Kidney tubule cell (primary cell): ENCODE data around the gene BTAF1.
A peak's percentile ranks its signal among the peaks of the same experiment; 100 is the strongest.
"Not testable (repeated sequence)": the region's sequence is repeated elsewhere in the genome, so short reads cannot be mapped to it uniquely, and the experiment has no call there.

Source experiments
- DNase-seq: peaks from one replicate; pipeline ENCODE4 v3.0.0-alpha.2; 2018; ENCODE audit warnings: low spot score

The BTAF1 gene

DNA sequence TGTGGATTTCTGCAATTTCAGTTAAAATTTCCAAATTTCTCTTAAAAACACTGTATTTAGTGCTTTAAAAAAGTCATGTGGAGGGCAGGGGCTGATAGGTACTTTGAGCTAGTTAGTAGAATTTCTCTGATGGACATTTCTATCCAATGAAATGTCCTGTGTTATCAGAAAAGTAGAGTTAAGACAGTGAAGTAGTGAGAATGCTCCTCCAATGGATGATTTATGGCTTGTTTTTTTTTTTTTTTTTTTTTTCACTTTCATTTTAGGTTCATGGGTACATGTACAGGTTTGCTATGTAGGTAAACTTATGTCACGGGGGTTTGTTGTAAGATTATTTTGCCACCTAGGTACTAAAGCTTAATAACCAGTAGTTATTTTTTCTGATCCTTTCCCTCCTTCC is 55.0 kb downstream of the BTAF1 start:
- DNase-seq, result no peak

DNA sequence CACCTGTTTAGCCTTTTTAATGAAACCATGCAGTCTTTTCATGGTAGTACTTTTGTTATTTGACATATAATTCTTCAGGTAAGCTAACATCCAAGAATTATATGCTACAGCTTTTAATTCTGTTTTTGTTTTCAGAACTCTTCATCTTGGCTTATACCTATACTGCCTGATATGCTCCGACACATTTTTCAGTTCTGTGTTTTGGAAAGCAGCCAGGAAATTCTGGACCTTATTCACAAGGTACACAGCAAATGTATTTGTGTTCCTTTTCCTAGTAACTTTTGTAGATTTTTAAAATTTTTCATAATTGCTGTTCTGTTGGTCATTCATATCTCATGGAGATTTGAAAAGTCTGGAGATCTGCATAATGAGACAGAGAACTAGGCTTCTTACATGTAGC is 56.7 kb downstream of the BTAF1 start:
- DNase-seq, result no peak

DNA sequence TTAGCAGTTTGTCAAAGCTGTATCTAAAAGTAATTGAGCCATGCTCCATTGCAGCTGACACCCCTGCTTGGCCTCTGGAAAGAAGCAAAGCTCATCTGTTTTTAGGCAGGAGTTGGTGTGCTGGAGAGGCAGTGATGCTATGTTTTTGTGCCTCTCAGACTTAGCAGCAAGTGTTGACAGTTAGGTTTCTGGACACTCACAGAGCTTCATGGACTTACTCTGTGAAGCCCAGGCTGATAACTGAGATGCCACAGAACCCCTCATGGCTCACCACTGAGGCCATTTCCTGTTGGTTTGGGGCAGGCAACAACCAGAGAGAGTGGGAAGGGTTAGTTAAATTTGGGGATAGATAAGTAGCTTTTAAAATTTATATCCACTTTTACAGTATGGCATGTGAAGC is 59.8 kb downstream of the BTAF1 start:
- DNase-seq, result no peak

DNA sequence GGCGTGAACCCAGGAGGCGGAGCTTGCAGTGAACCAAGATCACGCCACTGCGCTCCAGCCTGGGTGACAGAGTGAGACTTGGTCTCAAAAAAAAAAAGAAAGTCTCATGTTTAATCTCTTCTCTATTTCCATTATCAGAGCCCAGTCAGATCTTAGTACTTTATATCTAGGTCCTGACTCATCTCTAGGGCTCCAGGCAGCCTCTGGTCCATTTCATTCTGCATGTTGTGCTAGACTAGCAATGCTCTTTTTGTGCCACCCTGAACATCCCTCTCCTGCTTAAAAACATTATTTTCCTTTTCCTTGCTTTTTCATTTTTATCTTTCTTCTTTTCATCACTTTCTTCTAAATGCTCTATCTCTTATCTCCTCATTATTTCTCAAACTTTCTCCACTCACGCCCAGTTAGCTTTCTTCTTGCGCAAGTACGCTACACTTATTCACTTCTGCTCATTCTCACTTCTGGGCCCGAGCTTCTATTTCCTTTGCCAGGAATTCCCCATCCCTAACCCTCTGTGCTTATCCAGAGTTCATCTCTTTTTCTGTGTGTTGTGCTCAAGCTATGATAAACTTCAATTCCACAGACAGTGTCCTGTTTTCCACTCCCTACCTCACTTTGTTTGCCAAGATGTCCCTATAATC is 63.9 kb downstream of the BTAF1 start:
- DNase-seq, result no peak

DNA sequence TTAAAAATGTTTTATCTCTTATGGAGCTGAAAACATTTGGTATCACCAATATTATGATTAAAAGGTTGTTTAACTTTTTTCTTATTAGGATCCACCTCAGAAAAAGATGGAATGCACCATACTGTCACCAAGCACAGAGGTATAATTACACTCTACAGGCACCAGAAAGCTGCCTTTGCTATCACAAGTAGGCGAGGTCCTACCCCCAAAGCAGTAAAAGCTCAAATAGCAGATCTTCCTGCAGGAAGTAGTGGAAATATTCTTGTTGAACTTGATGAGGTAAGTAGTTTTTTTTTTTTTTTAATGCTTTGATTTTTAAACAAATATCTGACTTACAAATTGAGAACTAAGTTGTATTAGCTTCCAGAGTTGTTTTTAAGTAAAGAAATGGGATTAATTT is 68.5 kb downstream of the BTAF1 start:
- DNase-seq, result no peak

DNA sequence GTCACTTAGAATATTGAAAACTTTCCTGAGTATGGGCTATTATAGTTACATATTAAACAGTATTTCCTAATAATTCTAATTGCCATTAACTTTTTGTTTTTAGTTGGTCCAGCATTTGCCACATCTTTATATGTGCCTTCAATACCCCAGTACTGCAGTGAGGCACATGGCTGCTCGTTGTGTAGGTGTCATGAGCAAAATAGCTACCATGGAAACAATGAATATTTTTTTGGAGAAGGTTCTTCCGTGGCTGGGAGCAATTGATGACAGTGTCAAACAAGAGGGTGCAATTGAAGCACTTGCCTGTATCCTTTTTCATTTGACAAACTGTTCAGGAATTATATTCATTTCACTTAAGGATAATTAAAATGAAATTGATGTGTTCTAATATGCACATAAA is 72.7 kb downstream of the BTAF1 start:
- no peak for DNase-seq

DNA sequence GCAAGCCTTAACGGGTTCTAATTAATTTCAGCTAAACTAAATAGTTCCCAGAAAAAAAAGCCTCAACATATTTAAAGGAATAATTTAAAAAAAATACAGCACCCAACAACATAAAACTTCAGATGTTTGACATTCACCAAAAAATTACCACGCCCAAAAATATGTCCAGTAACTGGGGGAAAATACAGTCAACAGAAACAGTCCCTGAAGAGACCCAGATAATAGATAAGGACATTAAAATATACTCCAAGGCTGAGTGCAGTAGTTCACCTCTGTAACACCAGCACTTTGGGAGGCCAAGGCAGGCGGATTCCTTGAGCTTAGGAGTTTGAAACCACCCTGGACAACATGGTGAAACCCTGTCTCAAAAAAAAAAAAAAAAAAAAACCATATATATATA is 78.0 kb downstream of the BTAF1 start:
- no peak for DNase-seq

DNA sequence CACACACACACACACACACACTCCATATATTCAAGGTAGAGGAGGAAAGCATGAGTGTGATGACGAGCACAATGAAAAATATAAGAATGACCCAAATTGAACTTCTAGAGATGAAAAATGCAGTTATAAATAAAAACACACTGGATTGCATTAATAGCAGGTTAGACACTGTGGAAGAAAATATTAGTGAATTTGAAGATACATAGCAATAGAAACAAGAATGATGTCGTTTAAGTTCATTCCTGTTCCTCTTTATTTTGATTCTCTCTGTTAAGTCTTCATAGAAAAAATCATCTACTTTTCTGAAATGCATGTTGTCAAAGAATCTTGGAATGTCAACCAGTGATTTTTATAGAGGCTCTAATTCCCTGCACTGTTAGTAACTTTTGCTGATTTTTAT is 78.4 kb downstream of the BTAF1 start:
- DNase-seq, result no peak

DNA sequence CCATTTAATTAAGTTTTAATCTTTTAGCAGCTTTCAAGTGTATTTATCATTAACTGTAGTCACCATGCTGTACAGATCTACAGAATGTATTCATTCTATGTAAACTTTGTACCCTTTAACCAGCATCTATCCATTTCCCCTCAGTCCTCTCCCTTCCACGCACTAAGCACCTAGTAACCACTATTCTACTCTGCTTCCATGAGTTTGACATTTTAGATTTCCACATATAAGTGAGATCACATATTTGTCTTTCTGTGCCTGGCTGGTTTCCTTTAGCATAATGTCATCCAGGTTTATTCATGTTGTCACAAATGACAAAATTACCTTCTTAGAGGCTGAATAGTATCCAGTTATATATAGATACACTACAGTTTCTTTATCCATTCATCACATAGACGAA is 79.7 kb downstream of the BTAF1 start:
- no peak for DNase-seq

DNA sequence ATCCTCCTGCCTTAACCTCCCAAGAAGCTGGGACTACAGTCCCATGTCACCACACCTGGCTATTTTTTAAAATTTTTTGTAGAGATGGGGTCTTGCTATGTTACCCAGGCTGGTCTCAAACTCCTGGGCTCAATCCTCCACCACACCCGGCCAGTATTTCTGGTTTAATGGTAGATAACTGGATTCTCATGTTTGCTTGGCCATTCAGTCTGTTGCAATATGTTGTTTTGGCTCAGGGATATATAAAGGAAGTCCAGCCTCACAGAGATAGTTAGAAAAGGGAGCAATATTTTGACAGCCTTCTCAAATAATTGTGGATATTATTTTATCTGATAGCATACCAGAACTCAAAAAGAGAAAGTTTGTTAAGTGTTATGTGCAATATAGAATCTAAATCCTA is 82.4 kb downstream of the BTAF1 start:
- no peak for DNase-seq

DNA sequence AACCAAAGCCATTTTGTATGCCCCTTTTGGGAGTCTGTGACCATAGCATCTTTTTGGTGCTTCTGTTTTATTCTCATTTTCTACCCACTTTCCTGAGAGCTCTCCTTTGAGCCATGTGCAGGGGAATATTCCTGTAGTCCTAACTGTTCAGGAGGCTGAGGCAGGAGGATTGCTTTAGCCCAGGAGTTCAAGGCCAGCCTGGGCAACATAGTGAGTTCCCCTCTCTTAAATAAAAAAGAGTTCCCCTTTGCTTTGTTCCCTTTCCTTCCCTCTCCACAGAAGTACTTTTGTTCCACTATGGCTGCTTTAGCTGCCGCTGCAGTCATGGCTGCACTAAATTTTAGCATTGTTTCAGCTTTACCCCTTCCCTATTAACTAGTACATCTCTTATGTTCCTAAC is 85.9 kb downstream of the BTAF1 start:
- no peak for DNase-seq

DNA sequence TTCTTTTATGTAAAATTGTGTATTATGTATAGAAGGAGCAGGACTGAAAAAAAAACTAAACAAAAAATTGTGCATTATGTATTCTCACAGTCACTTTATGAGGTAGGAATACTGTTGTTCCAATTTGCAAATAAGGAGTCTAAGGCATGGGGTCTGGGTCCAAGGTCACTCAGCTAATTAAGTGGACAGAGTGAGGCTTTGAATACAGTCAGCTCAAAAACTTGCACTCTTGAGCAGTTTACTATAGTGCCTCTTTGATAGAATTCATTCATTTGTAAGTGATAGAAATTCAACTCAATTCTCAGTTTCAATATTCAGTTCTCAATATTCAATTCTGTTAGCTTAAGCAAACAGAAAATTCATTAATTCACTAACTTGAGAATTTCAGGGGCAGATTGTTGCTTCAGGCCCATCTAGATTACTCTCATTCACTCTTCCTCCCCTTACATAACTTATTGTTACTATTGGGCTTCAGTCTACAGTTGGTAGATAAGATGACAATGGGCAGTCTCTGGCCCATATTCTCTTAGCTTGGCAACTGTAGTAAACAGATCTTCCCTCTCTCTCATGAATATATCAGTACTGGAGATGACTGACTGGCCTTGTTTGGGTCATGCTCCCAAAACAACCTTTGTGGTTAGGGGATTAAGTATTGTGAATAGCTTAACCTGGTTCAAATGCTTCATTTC is 86.6 kb downstream of the BTAF1 start:
- peak; percentile 44 for DNase-seq

DNA sequence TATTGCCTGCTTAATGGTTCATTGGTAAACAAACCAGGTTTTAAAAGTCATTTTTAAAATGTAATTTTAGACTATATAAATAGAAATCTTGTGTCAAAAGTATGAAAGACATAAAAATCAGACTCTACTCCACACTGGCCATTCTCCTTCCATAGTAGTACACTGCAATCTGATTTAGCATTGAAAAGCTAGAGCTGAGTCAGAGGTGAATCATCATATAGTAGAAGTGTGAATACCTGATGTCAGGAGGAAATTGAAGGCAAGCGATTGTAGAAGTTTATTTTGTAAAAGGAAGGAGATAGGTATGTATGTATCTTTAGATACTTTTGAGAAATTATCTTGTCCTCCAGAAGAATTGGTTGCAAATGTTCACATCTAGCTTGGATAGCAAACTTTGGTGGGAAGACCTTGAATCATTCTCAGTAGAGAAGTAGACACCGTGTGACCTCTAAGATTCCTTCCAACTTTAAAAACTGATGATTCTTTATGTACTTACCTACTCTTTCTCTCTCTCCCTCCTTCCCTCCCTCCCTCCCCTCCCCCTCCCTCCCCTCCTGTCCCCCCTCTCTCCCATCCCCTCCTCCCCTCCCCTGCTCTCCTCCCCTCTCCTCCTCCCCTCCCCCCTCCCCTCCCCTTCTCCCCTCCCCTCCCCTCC is 88.1 kb downstream of the BTAF1 start:
- DNase-seq, result peak; percentile 79

DNA sequence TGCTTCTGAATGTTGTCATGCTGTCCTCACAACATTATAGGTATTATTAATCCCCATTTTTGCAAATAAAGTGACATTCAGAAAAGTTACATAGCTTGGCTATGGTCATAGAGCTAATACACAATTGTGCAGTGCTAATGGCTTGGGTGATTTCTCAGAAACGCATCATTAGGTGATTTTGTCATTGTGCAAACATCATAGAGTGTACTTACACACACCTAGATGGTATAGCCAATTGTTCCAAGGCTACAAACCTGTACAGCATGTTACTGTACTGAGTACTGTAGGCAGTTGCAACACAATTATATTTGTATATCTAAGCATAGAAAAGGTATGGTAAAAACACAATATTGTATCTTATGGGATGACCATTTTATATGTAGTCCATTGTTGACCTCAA is 91.0 kb downstream of the BTAF1 start:
- no peak for DNase-seq

DNA sequence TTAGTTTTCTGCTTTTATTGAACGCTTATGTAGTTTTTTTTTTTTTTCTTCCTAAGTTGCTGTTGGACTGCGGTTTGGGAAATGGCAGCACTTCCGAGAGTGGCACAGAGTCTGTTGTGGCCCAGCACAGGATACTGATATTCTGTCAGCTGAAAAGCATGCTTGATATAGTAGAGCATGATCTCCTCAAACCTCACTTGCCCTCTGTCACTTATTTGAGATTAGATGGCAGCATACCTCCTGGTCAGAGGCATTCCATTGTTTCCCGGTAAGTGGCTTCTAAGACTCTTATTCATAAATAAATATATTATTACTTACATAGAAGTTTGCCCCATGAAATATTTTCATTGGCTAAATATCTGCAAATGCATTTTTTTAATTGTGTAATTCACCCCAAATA is 101.1 kb downstream of the BTAF1 start:
- no peak for DNase-seq

DNA sequence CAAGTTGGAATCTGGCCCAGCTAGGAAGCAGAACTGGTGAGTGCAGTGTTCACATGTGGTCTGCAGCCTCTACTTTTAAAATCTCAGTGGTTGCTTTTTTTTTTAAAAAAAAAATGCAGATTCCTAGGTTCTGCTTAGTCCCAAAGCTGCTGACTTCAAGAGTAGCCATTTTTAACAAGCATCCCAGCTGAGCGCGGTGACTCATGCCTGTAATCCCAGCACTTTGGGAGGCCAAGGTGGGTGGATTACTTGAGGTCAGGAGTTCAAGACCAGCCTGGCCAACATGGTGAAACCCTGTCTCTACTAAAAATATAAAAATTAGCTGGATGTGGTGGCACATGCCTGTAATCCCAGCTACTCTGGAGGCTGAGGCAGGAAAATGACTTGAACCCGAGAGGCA is 101.8 kb downstream of the BTAF1 start:
- not testable (repeated sequence) for DNase-seq

DNA sequence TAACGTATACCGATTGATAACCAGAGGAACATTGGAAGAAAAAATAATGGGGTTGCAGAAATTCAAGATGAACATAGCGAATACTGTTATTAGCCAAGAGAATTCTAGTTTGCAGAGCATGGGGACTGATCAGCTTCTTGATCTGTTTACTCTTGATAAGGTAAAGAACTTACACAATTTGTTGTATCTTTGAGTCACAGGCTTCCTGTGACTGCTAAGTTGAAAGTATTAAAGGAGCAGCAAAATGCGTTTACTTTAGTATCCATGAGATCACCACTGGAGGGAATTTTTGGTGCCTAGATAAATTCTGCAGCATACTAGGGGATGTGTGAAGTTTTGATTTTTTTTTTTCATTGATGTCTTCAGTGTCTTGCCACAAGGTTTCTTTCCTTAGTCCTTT is 103.6 kb downstream of the BTAF1 start:
- no peak for DNase-seq

DNA sequence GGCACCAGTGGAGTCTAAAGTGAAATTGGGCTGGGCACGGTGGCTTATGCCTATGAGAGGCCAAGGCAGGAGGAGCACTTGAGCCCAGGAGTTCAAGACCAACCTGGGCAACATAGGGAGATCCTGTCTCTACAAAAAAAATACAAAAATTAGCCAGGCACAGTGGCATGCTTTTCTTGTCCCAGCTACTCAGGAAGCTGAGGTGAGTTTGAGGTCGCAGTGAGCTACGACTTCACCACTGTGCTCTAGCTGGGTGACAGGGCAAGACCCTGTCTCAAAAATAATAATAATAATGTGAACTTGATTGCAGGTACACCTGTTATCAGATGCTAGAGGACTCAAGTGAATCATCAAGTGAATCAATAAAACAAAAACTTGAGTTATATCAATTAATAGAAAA is 108.0 kb downstream of the BTAF1 start:
- no peak for DNase-seq

DNA sequence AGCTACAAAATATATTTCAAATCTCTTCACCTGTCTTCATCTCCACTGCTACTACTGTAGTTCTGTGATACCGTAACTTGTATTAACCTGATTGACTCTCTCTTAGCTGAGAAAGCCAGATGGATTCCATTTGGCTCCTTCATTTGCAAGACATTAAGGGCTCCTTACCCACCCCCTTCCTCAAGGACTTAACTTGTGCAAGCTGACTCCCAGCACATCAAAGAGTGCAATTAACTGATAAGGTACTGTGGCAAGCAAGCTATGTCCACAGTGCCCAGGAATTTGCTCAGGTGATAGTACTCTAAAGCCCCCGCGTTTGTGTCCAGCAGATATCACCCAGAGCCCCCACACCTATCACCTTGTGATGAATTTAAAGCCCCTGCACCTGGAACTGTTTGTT is 109.5 kb downstream of the BTAF1 start:
- not testable (repeated sequence) for DNase-seq

DNA sequence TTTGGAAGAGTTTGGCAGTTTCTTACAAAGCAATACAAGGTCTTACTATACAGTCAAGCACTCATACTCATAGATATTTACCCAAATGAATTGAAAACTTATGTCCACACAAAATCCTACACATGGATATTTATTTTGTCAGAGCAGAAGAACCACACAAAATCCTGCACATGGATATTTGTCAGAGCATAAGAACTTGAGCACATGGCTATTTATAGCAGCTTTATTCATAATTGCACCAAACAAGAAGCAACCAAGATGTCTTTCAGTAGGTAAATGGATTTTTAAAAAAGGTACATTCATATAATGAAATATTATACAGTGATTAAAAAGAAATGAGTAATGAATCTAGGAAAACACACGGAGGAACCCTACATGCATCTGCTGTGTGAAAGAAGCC is 115.4 kb downstream of the BTAF1 start:
- no peak for DNase-seq

DNA sequence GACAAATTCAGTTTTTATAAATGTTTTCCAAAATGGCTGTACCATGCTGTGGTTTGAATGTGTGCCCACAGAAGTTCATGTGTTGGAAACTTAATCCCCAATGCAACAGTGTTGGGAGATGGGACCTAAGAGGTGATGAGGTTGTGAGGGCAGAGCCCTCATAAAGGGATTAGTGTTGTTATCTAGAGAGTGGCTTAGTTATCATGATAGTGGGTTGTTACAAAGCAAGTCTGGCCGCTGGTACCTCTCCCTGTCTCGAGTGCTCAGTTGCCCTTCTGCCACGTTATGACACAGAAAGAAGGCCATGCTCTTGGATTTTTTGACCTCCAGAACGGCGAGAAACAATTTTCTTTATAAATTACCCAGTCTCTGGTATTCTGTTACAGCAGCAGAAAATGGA is 119.0 kb downstream of the BTAF1 start:
- DNase-seq, result no peak

DNA sequence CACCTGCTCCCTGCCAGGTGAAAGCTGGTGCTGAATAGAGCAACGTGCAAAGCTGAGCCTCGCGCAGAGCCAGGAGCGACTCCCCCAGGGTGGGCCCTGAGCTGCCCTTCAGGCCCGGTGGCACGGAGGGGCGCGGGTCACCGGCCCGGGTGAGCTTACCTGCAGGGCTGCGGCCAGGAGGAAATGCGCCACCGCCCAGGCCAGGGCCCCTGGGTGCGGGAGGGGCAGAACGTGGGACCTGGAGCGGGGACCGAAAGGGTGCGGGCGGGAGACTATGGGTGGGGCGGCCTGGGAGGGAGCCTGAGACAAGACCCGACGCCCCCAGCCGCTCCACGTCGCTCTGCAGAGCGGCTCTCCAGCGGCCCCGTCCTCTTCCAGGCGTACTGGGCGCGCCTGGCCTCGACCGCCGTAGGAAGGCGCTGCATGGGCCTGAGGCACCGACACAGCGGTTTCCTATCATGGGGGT is 122.1 kb downstream of the BTAF1 start:
- DNase-seq, result no peak

DNA sequence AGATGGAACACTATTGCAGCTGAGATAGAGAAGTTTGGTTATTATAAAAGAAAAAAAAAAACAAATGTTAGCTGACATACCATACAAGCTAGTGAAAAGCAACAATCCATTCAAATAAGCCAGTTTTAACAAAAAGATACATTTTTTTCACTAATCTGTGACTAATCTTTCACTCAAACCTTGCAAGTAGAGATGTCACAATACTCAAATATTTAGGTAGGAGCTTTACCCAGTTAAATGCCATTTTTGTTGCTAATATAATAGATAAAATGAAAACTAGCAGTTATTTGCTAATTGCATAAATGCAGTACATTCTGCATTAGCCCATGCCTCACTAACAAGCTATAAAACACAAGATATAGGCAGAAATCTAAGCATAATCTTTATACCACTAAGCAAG is 123.6 kb downstream of the BTAF1 start:
- DNase-seq, result no peak

DNA sequence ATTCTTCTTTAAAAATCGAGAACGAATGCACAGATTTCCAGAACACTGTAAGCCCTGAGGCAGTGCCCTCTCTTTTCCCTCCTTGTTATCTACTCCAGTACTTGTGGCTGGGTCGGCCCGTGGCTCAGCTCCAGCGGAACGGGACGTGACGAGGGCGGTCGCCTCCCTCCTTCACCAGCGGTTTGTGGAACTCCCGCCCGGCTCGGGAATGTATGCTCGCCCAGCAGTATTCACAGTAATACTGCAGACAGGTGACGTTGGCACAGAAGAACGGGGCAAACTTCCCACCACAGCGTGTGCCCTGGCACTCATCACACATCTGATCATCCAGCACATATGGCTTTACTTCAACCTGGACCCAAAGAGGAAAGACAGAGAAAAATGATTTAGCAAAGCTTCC is 128.5 kb downstream of the BTAF1 start:
- DNase-seq, result peak; percentile 8
